Measurements from ENCODE around the gene PSMC3.

DNA sequence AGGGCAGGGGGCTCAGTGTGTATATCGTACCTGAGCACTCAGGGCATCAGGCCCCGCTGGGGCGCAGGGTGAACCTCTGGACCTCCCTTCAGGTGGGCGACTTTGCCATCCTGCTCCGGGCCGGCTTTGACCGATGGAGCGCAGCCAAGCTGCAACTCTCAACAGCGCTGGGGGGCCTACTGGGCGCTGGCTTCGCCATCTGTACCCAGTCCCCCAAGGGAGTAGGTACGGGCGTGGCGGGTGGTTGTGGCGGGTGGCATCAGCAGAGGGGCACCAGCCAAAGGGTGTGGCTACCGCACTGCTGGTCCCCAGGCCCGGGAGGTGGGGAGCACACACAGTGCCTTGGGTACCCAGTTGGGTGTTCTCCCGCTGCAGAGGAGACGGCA lies 11.6 kb downstream of the PSMC3 start:
- TF ChIP-seq CTCF (IDR thresholded peaks at IDR 0.05) = no peak
- TF ChIP-seq POLR2A (IDR thresholded peaks at IDR 0.05) = no peak
- no peak for TF ChIP-seq POLR2AphosphoS5 (IDR thresholded peaks at IDR 0.05)
